Kidney (tissue), 14 donors: ENCODE measurements around the gene HRAS. TPM values are rescaled to one million over a fixed set of nuclear protein-coding genes. Genes with fewer than 3 reads are reported as not detected.

ENCODE experiments used
- DNase-seq, 5 donors: peaks; one replicate each; pipeline ENCODE4 v3.0.0-alpha.2; 2013 to 2020
- FAIRE-seq: peaks from 2 replicates; lab custom pipeline; 2012; peaks lifted over from hg19 to GRCh38; lab: Jason Lieb, UNC
- H3K27ac ChIP-seq, 2 donors: one replicate each; pipeline ENCODE4 v1.7.0; 2013; ENCODE audit warnings: low read depth in 2 of 2, low read length in 2 of 2, inconsistent platforms in 1 of 2
- H3K27me3 ChIP-seq: one replicate; pipeline ENCODE4 v1.7.1; 2013; ENCODE audit warnings: low read length, inconsistent platforms; ENCODE audit not compliant: control insufficient read depth, insufficient read depth
- H3K36me3 ChIP-seq, 3 donors: one replicate each; pipeline versions ENCODE4 v1.7.0 to v1.7.1; 2013; ENCODE audit warnings: low read length in 3 of 3, control low read depth in 1 of 3, inconsistent platforms in 1 of 3; ENCODE audit not compliant: insufficient read depth in 3 of 3, control insufficient read depth in 2 of 3
- H3K4me1 ChIP-seq, 3 donors: one replicate each; pipeline versions ENCODE4 v1.7.0 to v1.7.1; 2013; ENCODE audit warnings: low read length in 3 of 3, inconsistent platforms in 1 of 3, low read depth in 1 of 3; ENCODE audit not compliant: control insufficient read depth in 2 of 3, insufficient read depth in 2 of 3
- H3K4me3 ChIP-seq, 3 donors: one replicate each; pipeline versions ENCODE4 v1.7.0 to v1.8.1; 2013; ENCODE audit warnings: low read length in 3 of 3, control low read depth in 1 of 3, inconsistent platforms in 1 of 3
- H3K9ac ChIP-seq, 3 donors: one replicate each; pipeline versions ENCODE4 v1.7.0 to v1.7.1; 2013; ENCODE audit warnings: low read length in 3 of 3, control low read depth in 1 of 3, inconsistent platforms in 1 of 3
- H3K9me3 ChIP-seq, 3 donors: one replicate each; pipeline versions ENCODE4 v1.7.0 to v1.7.1; 2013; ENCODE audit warnings: low read length in 3 of 3, control low read depth in 1 of 3, inconsistent platforms in 1 of 3; ENCODE audit not compliant: control insufficient read depth in 2 of 3, insufficient read depth in 1 of 3
- intact Hi-C: fragments of 100-400 bp; cut with DNase I; formaldehyde crosslinking; loops from one replicate; pipeline ENCODE4 v1.11.1; 2022
- polyA plus RNA-seq: library from polyadenylated mRNA; stranded (reverse); fragments of 350-450 nt; fragmentation: Illumina TruSeq; extraction: RNeasy Lipid Tissue Mini Kit (QIAGEN cat#74804); gene quantifications from one replicate; pipeline ENCODE4 v1.2.3, GENCODE V29; 2014; ENCODE audit warnings: low read depth, low replicate concordance; ENCODE audit not compliant: insufficient read depth
- total RNA-seq: library from RNA; stranded (reverse); fragmentation: NEBNext Ultra II Directional; extraction: Animal tissue kit (Norgen Biotek cat#: 25700); gene quantifications from one replicate; pipeline ENCODE4 v1.2.1, GENCODE V29; 2021
- TF ChIP-seq, protein P1 (sequence below): IDR thresholded peaks from 3 replicates; pipeline ENCODE4 v1.5.1; 2012; ENCODE audit warnings: mild to moderate bottlenecking, moderate library complexity, borderline replicate concordance; ENCODE audit not compliant: insufficient read depth; ENCODE audit errors: extremely low read depth
- donor health status: control.
- donor health status: control.
- donor health status: control.
- donor health status: control.
- donor health status: control.
- donor health status: DM: yes; HTN: yes; CAD: no.
- donor health status: Normal renal cell carcinoma (clear cell type).

HRAS gene
- total and polyA plus RNA-seq, 2 donors from 2014 or later, result 66.1 to 100 TPM

DNA sequence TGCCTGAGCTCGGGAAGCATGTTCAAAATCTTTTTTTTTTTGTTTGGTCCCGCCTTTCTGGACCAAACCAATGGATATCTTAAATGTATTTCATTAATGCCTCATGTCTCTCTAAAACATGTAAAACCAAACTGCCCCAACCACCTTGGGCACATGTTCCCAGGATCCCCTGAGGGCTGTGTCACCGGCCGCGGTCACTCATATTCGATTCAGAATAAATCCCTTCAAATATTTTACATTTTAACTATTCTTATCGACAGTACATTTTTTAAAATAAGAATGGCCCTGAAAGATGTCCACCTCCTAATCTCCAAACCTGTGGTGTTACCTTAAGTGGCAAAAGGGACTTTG, 30.4 kb downstream of the HRAS start:
- Histone ChIP-seq H3K4me3 (peak overlapping the region in 2 of 3 donors; percentile 26 to 95), H3K4me1 (peaks cover 2 to 15% (median 9%) of the 10 kb centered on the region in 3 donors), H3K27me3 (no peaks in the 10 kb centered on the region), H3K9me3 (no peaks in the 10 kb centered on the region), H3K9ac (peak overlapping the region in 1 of 3 donors; percentile 35), H3K36me3 (peaks cover 2 to 10% (median 4%) of the 10 kb centered on the region in 3 donors), H3K27ac (no peak overlapping the region)
- FAIRE-seq (no peak), DNase-seq (no peak)
- TF ChIP-seq, protein P1, sequence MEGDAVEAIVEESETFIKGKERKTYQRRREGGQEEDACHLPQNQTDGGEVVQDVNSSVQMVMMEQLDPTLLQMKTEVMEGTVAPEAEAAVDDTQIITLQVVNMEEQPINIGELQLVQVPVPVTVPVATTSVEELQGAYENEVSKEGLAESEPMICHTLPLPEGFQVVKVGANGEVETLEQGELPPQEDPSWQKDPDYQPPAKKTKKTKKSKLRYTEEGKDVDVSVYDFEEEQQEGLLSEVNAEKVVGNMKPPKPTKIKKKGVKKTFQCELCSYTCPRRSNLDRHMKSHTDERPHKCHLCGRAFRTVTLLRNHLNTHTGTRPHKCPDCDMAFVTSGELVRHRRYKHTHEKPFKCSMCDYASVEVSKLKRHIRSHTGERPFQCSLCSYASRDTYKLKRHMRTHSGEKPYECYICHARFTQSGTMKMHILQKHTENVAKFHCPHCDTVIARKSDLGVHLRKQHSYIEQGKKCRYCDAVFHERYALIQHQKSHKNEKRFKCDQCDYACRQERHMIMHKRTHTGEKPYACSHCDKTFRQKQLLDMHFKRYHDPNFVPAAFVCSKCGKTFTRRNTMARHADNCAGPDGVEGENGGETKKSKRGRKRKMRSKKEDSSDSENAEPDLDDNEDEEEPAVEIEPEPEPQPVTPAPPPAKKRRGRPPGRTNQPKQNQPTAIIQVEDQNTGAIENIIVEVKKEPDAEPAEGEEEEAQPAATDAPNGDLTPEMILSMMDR, result no peak
- intact Hi-C loops, result no loop called here

DNA sequence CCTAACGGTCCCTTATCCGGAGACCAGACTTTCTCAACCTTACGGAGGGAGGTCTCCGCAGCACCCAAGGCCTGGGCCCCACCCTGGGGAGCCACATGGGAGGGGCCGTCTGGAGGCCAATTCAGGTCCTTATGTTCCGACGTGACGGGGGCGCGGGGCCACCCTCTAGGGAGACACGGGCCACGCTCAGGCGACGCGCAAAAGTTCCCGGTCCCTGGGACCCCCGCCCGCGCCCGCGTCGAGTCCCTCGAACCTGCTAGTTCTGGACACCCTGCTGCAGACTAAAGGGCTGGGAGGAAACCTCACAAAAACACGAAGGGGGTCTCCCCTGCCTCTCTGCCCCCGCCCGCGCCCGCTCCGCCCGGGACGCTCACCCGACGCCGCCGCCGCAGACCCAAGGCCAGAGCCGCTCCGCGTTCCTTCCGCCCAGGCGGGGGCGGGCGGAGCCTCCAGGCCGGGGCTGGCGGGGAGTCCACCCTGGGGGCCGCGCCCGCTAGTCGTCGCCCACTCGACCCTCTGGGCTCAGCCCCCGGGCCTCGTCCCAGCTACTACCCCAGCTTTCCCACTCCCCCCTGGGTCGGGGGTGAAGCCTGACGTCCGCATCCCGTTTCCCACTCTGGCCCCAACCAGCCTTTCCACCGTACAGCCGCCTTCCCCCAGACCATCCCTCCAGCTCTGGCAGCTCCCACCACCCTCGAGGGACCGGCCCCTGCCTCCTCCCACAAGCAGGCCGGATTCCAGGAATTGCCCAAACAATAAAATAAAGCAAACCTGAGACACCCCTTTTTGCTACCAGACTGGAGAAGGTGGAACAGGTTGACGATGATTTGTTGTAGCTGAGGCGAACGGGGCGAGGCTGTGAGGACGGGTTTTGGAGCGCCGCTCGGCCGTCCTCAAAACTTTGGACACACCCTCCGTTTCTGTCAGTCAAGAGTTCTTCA, 31.1 kb downstream of the HRAS start:
- Histone ChIP-seq H3K9ac (peak overlapping the region in 1 of 3 donors; percentile 35), H3K36me3 (peaks cover 2 to 14% (median 4%) of the 10 kb centered on the region in 3 donors), H3K27ac (peak overlapping the region in 1 of 2 donors; percentile 24), H3K4me3 (peak overlapping the region; percentile 26 to 43 (median 30)), H3K27me3 (no peaks in the 10 kb centered on the region), H3K4me1 (peaks cover 2 to 15% (median 9%) of the 10 kb centered on the region in 3 donors), H3K9me3 (no peaks in the 10 kb centered on the region)
- intact Hi-C loops, result no loop called here
- DNase-seq, result peak; percentile 65 to 86 (median 77)
- no peak for FAIRE-seq
- TF ChIP-seq, protein P1, result no peak

DNA sequence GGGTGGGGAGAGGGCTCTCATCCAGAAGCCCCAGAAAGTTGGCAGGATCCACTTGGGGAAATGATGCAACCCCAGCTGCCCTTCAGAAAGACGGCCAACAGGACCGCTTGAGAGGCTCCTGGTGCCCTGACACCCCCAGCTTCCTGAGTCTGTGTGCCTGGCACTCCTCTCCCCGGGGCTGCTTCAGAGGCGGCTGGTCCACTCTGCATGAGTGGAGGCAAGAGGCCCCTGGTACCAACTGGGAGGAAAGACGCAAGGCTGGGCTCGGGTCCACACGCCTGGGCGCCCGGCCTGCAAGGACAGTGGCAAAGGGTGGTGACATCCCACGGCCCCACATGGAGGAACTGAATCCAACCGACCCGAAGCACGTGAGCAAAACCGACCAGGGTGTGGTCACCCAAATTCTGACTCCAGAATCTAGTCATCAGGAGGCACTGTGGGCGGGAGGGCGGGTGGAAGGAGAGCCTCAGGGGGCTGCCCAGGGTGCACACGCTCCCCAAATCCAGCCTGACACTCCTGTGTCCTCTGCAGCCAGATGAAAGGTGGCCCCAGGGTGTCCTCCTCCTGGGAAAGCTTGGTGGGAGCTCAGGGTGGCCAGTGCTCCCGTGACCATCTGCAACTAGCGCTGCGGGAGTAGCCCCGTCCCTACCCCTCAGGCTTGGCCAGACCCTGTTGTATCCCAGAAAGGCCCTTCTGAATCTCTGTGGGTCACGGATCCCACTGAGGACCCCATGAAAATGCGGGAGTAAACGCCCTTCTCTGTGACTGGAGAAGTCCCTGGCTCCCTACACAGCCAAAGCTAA, 32.0 kb downstream of the HRAS start:
- Histone ChIP-seq H3K9ac (peak overlapping the region in 1 of 3 donors; percentile 35), H3K27me3 (no peaks in the 10 kb centered on the region), H3K4me1 (peaks cover 2 to 15% (median 9%) of the 10 kb centered on the region in 3 donors), H3K9me3 (no peaks in the 10 kb centered on the region), H3K27ac (no peak overlapping the region), H3K36me3 (peaks cover 2 to 22% (median 10%) of the 10 kb centered on the region in 3 donors), H3K4me3 (peak overlapping the region in 2 of 3 donors; percentile 15 to 18)
- FAIRE-seq (no peak), DNase-seq (peak in 1 of 5 donors; percentile 43)
- TF ChIP-seq, protein P1, result no peak
- intact Hi-C loops, result no loop called here
